GM18499 (cell line): ENCODE results near the gene TSPAN11.
"Not testable (repeated sequence)": the region's sequence is repeated elsewhere in the genome, so short reads cannot be mapped to it uniquely, and the experiment has no call there.

Source experiments
- ATAC-seq: cut with Tn5 transposase; IDR thresholded peaks from one replicate; pipeline ENCODE4 v1.9.1; 2021; ENCODE audit warnings: moderate number of reproducible peaks; ENCODE audit not compliant: insufficient read depth, unreplicated experiment

TSPAN11 gene, protein sequence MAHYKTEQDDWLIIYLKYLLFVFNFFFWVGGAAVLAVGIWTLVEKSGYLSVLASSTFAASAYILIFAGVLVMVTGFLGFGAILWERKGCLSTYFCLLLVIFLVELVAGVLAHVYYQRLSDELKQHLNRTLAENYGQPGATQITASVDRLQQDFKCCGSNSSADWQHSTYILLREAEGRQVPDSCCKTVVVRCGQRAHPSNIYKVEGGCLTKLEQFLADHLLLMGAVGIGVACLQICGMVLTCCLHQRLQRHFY

DNA sequence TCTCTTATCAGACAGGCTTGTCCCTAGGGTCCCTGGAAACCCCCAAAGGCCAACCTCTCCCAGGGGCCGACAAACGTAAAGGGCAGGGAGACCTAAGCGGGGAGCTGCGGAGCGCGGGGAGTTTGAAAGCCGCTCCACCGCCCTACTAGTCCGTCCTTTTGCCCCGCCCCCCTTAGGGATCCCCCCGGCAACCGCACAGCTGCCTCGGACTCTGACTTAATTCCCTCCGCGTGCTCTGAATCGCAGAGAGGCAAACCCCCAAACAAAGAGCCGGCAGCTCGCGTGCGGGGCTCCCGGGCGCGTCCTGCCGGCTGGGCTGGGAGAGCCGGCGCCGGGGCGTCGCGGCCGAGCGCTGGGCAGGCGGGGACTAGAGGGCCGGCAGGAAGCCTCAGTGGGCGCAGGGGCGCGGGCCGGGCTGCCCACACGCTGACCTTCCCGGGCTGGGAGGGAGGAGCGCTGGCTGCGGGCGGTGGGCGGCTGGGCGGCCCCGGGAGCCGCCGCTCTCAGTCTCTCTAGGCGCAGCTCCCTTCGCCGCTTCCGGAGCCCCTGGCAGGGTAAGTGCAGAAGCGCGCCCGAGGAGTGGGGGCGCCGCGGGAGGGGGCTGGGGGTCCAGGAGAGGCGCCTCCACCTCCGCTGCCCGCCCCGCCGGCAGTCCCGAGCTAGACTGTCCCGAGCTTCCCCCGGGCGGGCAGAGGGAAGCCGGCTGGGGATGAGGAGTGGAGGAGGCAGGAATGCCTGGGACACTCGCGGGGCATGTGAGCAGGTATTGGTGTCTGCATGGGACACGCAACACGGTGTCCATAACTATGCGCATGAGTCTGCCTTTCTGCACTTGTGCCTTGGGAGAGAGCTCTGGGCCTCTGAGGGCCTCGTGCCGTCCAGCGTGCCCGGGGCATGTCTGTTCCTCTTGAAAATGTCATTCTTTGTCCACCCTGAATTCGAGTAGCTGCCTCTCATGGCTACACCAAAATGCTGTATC lies at the start of gene TSPAN11:
Gene TSPAN11, plus strand, starts transcription at position 506 of the 979 bp plus-strand sequence. CDS start 27,244 bp downstream, outside the sequence.
- ATAC-seq, result no peak

DNA sequence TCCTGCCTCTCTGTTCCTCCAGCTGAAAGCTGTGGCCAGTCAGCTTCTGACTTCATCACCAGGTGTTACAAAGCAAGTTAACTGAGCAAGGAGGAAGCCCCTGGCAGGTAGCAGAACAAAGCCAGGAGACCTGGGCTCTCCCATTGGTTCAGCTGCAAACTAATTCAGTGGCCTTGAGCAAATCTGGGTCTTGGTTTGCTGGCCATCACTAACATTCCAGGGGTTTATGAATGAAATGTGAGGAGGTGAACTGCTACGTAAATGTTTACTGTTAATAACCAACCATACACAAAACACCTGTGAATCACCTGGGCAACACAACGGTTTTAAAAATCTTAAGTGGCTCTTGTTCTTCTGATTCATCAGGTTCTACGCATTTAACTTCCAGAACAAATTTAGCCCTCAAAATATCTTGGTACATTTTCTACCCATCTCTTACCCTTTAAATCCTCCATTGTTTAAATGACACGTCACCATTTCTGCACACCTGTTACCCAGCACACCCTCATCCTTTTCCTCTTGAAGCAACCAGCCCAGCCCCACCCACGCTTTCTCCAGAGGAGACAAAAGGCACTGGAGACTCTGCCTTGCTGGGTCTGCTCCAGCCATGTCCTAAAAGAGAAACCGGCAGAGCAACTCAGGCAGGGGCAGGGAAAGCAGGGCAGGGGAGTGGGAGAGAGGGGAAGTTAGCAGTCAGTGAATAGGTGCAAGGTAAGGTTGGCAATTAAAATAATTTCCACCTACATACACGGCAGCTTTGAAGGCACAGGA lies 49.3 kb upstream of the TSPAN11 start:
- ATAC-seq, result no peak

DNA sequence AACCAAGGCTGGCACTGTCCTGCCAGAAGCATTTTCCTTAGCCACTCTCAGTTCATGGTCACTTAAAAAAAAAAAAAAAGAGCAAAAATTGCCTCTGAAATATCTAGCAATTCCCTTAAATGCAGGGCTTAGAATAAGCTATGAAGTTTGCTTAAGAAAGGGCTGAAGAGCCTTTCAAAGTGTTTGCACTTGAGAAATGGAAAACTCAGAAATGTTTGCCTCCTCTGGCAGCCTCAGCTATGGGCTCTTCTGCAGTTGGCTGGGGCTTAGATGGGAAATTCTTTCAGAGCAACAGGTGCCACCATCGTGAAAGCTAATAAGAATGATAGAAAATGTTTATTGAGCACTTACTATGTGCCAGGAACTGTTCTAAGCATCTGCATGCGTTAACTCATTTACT lies 48.5 kb upstream of the TSPAN11 start:
- no peak for ATAC-seq

DNA sequence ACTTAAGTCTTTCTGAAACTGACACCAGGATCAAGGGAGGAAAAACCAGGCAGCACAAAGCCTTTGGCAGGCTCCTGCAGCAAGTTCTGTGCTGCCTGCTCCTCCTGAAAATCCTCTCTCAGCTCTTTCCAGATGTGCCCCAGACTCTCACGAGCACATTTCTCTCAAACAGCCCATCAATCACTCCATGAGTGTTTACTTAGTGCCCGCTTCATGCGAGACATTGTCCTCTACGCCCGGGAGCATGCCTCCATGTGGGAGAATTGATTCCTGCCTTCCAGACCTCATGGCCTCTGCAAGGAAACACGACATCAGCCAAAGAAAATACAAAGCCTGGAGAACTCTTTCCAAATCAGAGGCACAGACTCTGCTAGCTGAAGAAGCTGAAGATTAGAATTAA lies 46.5 kb upstream of the TSPAN11 start:
- ATAC-seq, result no peak

DNA sequence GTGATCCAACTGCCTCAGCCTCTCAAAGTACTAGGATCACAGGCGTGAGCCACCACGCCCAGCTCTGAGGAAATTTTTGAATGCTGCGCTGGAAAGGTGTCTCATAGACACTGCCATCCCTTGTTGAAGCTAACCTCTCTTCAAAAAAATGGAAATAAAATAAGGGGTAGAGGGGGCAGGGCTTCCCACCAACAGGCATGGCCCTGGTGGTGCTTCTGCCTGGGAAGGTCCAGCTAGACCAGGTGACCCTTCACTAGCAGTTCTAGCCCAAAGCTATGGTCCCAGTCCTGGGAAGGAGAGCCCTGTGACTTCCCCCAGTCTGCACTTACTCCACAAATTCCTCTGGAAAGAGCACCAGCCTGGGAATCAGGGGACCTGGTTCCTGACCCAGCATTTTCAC lies 45.7 kb upstream of the TSPAN11 start:
- no peak for ATAC-seq

DNA sequence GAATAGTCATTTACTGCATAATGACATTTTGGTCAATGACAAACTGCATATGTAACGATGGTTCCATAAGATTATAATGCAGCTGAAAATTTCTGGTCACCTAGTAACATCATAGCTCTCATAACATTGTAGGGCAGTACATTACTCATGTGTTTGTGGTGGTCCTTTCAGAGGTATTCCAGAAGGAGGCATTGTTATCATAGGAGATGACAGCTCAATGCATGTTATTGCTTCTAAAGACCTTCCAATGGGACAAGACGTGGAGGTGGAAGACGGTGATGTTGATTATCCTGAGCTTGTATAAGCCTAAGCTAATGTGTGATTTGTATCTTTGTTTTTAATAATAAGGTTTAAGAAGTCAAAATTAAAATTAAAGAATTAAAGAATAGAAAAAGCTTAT lies 43.8 kb upstream of the TSPAN11 start:
- no peak for ATAC-seq

DNA sequence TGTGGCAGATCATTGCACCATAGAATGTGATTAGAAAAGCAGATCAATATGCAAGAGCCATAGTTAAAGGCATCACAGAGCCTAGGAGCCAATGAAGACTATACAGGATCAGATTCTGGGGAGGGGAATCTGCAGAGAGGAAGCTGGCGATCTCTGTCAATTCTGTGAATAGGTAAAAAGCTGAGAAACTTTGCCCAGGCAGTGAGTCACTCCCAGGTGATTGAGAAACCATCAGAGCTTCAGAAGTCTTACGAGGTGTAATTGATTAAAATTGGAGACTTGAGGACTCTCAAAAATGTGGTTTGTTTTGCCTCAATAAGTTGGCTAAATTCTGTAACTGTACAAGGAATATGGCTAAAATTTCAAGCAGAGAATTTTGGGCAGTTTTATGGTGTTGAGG lies 41.7 kb upstream of the TSPAN11 start:
- ATAC-seq, result no peak

DNA sequence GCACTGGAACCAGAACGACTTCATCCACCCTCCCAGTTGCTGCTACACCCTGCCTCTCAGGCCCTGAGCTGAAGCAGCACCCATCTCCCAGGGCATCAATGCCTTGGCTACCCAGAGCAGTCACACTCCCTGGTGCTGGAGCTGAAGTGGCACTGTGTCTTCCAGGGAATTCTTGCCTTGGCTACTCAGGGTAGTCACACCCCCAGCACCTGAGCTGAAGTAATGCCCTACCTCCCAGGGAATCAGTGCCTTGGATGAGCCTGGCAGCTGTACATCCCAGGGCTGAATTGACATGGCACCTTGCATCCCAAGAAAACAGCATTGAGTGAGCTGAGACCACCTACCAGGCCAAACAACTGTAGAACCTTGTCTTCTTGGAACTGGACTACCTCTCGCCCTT lies 41.2 kb upstream of the TSPAN11 start:
- no peak for ATAC-seq

DNA sequence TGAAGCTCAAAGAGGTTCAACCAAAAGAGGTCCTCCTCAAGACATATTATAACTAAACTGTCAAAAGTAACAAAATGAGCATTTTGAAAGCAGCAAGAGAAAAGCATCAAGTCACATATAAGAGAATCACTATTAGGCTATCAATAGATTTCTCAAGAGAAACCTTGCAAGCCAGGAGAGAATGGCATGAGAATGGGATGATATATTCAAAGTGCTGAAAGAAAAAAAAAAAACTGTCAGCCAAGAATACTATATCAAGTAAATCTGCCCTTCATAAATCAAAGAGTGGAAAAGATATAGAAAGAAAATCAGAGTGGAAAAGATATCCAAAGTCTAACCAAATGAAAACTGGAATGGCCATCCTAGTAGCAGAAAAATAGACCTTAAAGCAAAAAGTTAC lies 39.3 kb upstream of the TSPAN11 start:
- no peak for ATAC-seq

DNA sequence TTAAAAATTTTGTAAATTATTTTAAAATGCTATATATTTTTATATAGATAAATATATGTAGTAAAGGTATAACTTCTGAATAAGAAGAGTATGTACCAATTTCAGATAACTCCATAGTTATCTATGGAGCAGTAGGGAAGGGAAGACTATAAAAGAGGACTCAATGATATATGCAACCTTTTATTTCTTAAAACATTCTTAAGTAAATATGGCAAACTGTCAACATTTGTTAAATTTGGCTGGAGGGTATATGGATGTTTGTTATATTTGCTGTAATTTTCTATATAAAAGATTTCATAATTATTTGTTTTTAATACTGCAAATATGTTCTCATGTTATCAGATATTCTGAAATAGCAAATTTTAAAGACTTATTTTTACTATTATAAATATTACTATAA lies 38.3 kb upstream of the TSPAN11 start:
- ATAC-seq, result no peak

DNA sequence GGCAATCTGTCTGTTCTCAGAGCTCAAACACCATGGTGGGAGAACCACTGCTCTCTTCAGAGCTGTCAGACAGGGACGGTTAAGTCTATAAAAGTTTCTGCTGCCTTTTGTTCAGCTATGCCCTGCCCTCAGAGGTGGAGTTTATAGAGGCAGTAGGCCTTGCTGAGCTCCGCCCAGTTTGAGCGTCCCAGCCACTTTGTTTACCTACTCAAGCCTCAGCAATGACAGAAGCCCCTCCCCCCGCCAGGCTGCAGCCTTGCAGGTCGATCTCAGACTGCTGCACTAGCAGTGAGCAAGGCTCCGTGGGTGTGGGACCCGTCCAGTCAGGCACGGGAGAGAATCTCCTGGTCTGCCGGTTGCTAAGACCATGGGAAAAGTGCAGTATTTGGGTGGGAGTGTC lies 32.0 kb upstream of the TSPAN11 start:
- ATAC-seq, result not testable (repeated sequence)

DNA sequence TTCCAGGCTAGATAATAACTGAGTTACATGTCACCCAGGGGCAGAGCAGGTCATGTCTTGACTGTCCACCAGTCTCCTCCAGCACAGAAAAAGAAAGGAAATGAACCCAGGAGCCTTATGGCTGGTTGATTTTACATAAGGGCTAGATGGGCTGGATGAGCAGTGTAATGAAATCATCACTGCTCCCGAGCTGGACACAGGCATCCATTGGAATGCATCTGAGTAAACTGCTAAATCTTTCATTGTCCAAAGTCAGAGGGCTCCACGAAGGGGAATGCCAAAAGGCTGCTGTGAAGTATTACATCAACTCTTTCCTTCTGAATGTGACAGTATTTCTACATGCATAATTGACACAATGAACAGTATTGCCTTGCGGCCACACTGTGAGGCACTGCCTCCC lies 30.1 kb upstream of the TSPAN11 start:
- no peak for ATAC-seq

DNA sequence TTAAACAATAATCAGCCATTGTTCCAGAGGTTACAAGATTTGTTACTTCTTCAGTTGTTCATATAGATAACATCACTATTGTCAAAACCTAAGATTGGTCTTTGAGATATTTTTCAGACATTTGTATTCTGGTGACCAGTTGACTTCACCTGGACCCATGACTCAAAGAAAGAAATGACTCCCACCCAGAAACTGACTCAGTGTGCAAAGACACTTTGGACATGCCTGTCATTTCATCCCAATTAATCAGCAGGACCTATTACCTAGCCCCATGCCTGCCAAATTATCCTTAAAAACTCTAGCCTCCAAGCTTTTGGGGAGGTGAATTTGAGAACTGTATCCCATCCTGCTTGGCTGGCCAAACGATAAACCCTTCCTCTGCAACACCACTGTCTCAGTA lies 27.7 kb upstream of the TSPAN11 start:
- ATAC-seq, result no peak

DNA sequence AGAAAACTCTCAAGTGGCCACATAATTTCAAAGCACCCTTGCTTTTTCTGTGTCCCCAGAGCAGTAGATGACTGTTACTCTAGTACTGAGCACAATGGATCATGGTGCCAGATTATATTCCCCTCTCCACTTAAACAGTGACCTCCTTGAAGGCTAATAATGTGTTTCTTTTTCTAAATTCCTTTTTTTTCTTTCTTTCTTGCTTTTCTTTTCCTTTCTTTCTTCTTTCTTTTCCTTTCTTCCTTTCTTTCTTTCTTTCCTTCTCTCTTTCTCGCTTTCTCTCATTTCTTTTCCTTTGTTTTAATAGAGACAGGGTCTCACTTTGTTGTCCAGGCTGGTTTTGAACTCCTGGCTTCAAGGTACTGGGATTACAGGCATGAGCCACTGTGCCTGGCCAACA lies 26.2 kb upstream of the TSPAN11 start:
- ATAC-seq, result no peak

DNA sequence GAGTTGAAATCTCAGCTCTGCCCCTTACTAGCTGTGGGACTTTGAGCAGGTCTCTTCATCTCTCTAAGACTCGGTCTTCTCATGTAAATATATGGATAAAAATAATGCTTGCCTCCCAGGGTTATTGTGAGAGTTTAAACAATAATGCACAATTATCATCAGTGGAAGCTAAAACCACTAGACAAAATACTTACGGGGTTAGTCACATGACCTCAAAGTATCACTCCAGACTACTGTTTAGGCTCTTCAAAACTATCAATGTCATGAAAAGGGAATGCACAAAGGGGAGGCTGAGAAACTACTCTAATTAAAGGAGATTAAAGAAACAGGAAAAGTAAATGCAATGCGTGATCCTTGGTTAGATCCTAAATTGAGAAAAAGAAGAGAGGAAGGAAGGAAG lies 24.5 kb upstream of the TSPAN11 start:
- no peak for ATAC-seq

DNA sequence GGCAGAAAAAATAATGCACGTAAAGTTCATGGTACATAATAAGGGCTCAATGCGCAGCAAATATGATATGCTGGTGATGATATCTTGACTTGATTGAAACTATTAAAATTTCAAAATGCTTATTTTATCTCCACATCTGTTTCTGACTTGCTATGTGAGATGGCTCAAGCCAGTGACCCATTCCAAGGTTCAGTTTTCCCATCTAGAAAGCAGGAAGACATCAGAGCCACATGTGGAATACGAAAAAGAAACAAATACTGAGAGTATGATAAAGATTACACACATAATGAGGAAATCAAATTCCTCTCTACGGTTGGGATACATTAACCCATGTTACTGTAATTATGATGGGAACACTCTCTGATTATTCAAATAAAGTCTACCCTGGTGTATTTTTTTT lies 24.0 kb upstream of the TSPAN11 start:
- ATAC-seq, result no peak

DNA sequence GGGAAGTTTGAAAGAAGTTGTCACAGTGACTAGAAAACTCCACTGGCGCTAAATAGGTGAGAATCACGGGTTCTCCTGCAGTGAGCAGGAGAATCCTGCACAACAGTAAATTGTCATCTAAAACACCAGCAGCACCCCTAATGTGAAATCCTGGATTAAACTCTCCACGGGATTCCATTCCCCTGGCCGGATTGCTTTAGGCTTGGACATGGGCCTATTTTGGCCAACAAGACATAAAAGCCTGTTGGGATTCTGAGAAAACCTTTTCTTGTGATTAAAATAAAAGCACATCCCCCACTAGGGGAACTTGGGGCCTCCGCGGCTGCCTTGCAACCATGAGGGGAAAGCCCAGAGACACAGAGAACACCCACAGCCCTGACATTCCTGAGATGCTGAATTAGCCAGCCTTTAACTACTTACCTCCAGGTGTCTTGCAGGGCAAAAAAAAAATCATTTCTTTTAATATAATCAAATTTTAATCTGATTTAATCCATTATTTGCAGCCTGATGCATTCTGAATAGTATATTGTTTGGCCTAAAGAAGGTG lies 21.0 kb upstream of the TSPAN11 start:
- no peak for ATAC-seq

DNA sequence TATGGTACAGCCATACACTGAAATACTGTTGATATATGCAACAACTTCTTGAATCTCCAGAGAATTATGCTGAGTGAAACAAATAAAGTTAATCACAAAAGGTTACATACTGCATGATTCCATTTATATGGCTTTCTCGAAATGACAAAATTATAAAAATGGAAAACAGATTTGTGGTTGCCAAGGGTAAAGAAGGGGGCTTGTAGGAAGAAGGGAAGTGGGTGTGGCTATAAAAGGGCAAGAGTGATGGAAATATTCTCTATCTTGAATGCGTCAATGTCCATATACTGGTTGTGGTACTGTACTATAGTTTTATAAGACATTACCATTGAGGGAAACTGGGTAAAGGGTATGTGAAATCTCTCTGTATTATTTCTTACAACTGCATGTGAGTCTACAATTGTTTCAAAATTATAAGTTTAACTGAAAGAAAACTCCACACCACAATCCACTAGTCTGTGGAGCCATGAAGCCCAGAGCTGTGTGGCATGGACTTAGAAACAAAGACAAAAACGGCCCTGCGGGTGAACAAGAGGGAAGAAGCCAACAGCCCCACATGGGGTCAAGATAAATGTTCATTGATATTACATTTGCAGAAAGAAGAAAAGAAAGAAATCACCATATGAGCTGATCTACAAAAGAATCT lies 18.3 kb upstream of the TSPAN11 start:
- no peak for ATAC-seq

DNA sequence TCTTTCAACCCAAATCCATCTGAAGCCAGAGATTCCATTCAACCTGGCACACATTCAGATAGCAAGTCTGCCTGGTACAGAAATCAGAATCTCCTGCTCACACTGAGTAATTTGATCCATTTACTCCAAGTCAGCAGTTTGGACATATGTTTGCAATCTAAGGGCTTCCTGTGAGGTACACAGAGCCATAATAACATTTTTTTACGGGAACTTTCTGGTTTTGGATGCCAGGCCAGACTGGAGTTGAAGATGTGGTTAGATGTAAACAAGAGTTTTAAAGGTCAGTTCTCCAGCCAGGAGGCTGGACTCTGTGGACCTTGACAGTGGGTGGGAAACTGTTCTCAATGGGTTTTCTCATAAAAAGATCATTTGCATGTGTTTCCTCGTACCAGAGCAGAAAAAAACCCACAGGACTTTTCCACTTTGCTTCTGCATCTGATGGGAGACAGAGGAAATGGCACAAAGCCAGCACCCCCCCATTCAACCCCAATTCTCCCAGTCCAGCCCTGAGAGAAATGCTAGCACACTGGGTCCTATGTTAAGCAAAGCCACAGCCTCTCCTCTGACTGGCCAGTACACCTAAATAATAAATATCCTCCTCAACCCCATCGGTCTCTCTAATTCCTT lies 17.7 kb upstream of the TSPAN11 start:
- ATAC-seq, result no peak
